ENCODE data around the gene ADCY5. TPM values are rescaled to one million over a fixed set of nuclear protein-coding genes. Genes with fewer than 3 reads are reported as not detected.

Gene ADCY5
- total RNA-seq, 1 donor: under 0.01 TPM

GRCh38 chr3:123347691-123348264 is 101.1 kb downstream of the ADCY5 start:
- no peak for DNase-seq (ENCODE audit: low read depth in 2 of 3, low spot score in 2 of 3)

DNA sequence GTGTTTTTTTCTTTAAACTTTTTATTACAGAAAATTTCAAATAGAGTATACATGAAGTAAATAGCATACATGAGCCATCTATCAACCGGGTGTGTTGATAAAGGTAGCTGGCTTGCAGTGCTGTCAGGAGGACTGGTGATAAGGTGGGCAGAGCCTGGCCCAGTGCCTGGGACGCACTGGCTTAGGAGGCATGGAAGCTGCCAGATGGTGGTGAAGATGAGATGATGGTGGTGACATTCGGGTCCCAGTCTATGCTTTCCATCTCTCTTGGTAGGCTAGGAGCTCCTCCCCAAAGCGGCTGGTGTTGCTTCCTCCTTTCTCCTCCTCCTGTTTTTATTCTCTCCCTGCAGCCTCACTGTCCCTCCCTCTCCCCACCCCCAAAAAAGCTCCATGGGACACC is 101.7 kb downstream of the ADCY5 start:
- no peak for DNase-seq (ENCODE audit: low read depth in 2 of 3, low spot score in 2 of 3)

GRCh38 chr3:123346021-123346420 is 102.9 kb downstream of the ADCY5 start:
- DNase-seq (ENCODE audit: low read depth in 2 of 3, low spot score in 2 of 3): no peak

DNA sequence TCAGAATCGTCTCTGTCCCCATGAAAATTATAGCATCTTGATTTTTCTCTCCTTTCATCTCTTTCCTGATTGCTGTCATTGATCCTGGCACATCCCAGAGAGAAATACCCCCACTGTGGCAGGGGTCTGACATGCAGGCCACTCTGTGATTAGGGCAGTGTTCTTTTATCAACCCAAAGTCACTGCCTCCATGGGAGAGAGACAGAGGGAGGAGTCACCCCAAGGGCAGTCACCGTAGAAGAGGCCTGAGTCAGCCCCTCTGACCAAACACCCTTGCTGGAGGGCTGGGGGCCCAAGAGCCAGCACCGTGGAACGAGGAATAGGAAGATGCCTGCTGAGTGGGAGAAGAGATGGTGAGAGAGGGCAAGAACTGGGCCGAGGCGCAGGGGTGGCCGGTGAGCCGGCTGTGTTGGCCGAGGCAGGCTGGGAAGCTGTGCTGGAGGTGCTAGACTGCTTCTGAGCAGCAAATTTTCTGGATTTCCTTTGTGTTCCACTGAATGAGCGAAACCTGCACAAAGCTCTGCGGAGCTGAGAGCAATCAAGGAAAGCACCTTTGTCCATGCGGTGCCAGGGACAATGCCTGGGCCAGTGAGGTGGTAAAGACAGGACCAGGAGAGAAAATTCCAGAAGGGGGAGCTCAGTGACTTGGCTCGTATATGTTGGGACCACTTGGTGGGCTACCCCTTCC is 103.8 kb downstream of the ADCY5 start:
- DNase-seq (ENCODE audit: low read depth in 2 of 3, low spot score in 2 of 3): no peak

- no peak for DNase-seq (ENCODE audit: low read depth in 2 of 3, low spot score in 2 of 3)
These were observed 104.5 kb downstream of the ADCY5 start for GRCh38 chr3:123344175-123344906.

- no peak for DNase-seq (ENCODE audit: low read depth in 2 of 3, low spot score in 2 of 3)
These were observed 105.4 kb downstream of the ADCY5 start for GRCh38 chr3:123343296-123344174.

DNA sequence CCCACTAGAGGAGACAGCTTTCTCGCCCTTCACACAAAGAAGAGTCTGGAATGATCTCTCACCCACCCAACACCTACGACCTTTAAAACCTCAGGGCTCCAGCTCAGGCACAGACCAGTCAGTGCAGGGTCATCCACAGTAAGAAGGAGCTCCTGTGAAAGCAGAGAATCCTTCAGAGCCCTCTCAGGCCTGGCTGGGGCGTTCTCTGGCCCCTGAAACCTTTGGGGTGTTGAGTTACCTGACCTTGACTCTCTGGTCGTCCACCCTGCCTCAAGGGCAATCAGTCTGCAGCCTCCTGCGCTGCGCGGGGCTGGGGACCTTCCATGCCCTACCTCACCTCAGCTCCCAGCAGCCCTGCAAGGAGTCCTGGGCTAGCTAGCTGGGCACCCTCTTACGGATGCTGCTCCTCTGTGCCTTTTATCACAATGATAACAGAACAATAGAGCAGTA is 106.2 kb downstream of the ADCY5 start:
- no peak for DNase-seq (ENCODE audit: low read depth in 2 of 3, low spot score in 2 of 3)

GRCh38 chr3:123341871-123342630 is 106.8 kb downstream of the ADCY5 start:
- no peak for DNase-seq (ENCODE audit: low read depth in 2 of 3, low spot score in 2 of 3)

DNA sequence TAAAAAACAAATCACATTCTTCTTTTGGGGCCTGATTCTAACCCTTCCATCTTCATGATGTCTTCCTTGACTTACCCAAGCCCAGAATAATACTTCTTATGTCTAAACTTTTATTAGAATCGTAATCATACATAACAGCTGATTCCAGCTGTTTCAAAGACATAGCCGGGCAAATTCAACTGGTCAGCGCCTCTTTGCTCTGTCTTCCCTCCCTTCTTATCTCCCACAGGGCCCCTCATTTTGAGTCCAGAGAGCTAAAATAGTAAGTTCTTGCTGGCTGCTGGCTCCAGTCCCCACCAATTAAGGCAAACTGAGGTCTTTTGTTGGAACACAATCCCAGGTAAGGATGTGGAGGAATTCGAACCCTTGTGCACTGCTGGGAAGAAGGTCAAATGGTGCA is 108.6 kb downstream of the ADCY5 start:
- no peak for DNase-seq (ENCODE audit: low read depth in 2 of 3, low spot score in 2 of 3)

- DNase-seq (ENCODE audit: low read depth in 2 of 3, low spot score in 2 of 3): no peak
These were observed 109.6 kb downstream of the ADCY5 start for GRCh38 chr3:123339302-123339701.

- no peak for DNase-seq (ENCODE audit: low read depth in 2 of 3, low spot score in 2 of 3)
These were observed 110.2 kb downstream of the ADCY5 start for GRCh38 chr3:123338620-123339061.

GRCh38 chr3:123337948-123338619 is 110.8 kb downstream of the ADCY5 start:
- no peak for DNase-seq (ENCODE audit: low read depth in 2 of 3, low spot score in 2 of 3)

DNA sequence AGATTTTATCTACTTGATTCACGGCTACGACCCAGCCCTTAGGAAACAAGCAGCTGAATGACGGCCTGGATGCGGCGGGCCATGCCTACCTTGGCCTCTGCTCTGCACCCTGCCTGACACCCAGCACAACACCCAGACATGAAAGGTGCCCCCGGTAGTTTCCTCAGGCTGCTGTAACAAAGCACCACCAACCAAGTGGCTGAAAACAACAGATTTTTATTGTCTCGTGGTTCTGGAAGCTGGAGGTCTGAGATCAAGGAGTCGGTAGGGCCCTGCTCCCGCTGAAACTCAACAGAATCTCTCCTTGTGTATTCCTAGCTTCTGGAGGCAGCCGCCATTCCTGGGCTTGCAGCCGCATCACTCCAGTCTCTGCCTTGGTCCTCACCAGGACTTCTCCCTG is 111.7 kb downstream of the ADCY5 start:
- DNase-seq (ENCODE audit: low read depth in 2 of 3, low spot score in 2 of 3): no peak

GRCh38 chr3:123336441-123336851 is 112.4 kb downstream of the ADCY5 start:
- DNase-seq (ENCODE audit: low read depth in 2 of 3, low spot score in 2 of 3): no peak

DNA sequence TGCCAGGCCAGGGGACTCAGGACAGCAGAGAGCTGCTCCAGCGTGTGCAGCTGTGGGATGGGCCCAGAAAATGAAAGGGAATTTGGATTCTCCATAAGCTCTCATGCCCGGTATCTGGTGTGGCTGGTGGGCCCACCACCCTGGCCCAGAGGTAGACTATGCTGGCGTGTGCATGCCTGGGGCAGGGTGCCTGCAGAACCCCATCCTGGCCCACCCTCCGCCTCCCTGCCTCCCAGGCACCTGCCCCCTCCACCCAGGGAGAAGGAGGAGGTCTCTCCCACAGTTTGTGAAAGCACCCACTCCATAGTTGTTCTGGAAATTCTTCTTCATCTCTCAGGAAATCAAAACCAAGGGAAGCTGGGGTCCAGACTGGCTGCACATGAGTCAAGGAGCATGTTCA is 112.9 kb downstream of the ADCY5 start:
- no peak for DNase-seq (ENCODE audit: low read depth in 2 of 3, low spot score in 2 of 3)

DNA sequence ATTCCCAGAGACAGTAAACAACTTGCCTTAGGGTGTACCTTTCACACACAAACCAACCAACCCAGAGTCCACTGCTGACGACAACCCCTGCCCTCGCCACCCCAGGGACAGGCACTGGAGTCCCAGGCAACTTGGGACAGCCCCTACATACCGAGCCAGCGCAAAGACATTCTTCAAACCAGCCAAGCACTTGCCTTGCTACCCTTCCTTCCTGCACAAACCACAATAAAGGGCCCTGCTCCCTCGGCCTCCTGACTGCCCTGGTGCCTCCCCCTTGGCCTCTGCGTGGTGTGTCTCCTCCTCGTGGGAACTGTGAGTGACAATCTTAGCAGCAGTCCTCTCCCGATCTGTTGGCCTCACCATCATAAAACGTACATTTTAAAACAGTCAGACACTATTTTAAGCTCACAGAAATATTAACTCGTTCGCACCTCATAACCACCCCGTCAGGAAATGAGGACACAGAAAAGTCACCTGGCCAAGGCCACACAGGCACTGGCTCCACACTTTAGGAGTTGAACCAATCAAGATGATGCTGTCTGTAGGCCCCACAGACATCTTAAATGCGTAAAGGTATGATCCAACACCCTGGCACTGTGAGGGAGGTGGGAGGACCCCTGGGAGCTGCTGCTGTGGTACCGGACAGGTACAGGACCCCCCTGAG is 113.8 kb downstream of the ADCY5 start:
- DNase-seq (ENCODE audit: low read depth in 2 of 3, low spot score in 2 of 3): no peak

GRCh38 chr3:123334056-123334455 is 114.8 kb downstream of the ADCY5 start:
- no peak for DNase-seq (ENCODE audit: low read depth in 2 of 3, low spot score in 2 of 3)

- no peak for DNase-seq (ENCODE audit: low read depth in 2 of 3, low spot score in 2 of 3)
These were observed 115.5 kb downstream of the ADCY5 start for GRCh38 chr3:123333401-123333800.

GRCh38 chr3:123332124-123332641 is 116.7 kb downstream of the ADCY5 start:
- DNase-seq (ENCODE audit: low read depth in 2 of 3, low spot score in 2 of 3): no peak
